ENCODE results near the gene C1orf105. TPM values are rescaled to one million over a fixed set of nuclear protein-coding genes. Genes with fewer than 3 reads are reported as not detected.

Gene C1orf105
- total and polyA plus RNA-seq, 2 of the 8 experiments (the other 6 are each of a cell fraction or from before 2014, with no cell fraction given): not detected

GRCh38 chr1:172489847-172490246 is 69.4 kb downstream of the C1orf105 start (continued):
- TF ChIP-seq USF2 (IDR thresholded peaks at IDR 0.05; ENCODE audit: low read length): no peak
- no peak for TF ChIP-seq RBBP5 (IDR thresholded peaks at IDR 0.05; ENCODE audit: borderline replicate concordance, low read depth, low read length)
- TF ChIP-seq PHF8 (conservative IDR thresholded peaks at IDR 0.05; ENCODE audit: low read depth, low read length): no peak
- no peak for TF ChIP-seq NANOG (IDR thresholded peaks at IDR 0.05; ENCODE audit: insufficient read depth, low read depth, low read length, poor library complexity, severe bottlenecking)
- no peak for TF ChIP-seq RFX5 (IDR thresholded peaks at IDR 0.05; ENCODE audit: borderline replicate concordance, low read depth, low read length)
- TF ChIP-seq POLR2AphosphoS5 (IDR thresholded peaks at IDR 0.05; ENCODE audit: low read depth, low read length): no peak
- TF ChIP-seq TAF1 (IDR thresholded peaks at IDR 0.05; ENCODE audit: low read depth, low read length): no peak
